Measurements from ENCODE around the gene ZNF79. TPM values are rescaled to one million over a fixed set of nuclear protein-coding genes. Genes with fewer than 3 reads are reported as not detected.

Gene ZNF79
- total and polyA plus RNA-seq, 2 of the 8 experiments (the other 6 are each of a cell fraction or from before 2014, with no cell fraction given): 2.4 to 7.4 TPM

- Histone ChIP-seq H4K20me1 (replicated peaks in 1 of 2; ENCODE audit: control insufficient read depth in 1 of 2, insufficient read depth in 2 of 2, low read length in 2 of 2) (no peaks in the 10 kb centered on the region), H3K4ac (replicated peaks; ENCODE audit: insufficient read length, low read depth, low read length) (no peak overlapping the region), H3K27ac (ENCODE audit: low read depth, low read length) (no peak overlapping the region), H2BK12ac (ENCODE audit: low read depth, low read length) (no peak overlapping the region), H3K18ac (ENCODE audit: extremely low read depth, low read length) (no peak overlapping the region), H2BK5ac (ENCODE audit: low read depth, low read length) (no peak overlapping the region), H4K8ac (ENCODE audit: extremely low read depth, insufficient read depth, low read length) (no peak overlapping the region), H3K4me1 (replicated peaks in 1 of 4; ENCODE audit: control insufficient read depth in 3 of 4, insufficient read depth in 4 of 4, low read length in 3 of 4) (peaks cover 0 to 3% (median 0%) of the 10 kb centered on the region in 4 experiments; a peak in 1 of 7 replicates), H3K23ac (ENCODE audit: insufficient read length) (no peak overlapping the region), H2AFZ (ENCODE audit: low read length) (no peak overlapping the region), H2BK20ac (ENCODE audit: low read length) (no peak overlapping the region), H3K56ac (replicated peaks; ENCODE audit: insufficient read length, low read depth, low read length) (no peak overlapping the region), H3K23me2 (ENCODE audit: low read depth, low read length) (no peaks in the 10 kb centered on the region), H4K91ac (replicated peaks; ENCODE audit: insufficient read length, low read length) (no peak overlapping the region), H3K9ac (replicated peaks in 1 of 4; ENCODE audit: extremely low read depth in 1 of 4, low read depth in 3 of 4, low read length in 3 of 4) (no peak overlapping the region), H3K9me3 (ENCODE audit: insufficient read depth in 2 of 2, low read depth in 1 of 2, low read length in 1 of 2) (no peaks in the 10 kb centered on the region), H3K79me2 (ENCODE audit: control insufficient read depth in 1 of 2, insufficient read depth in 2 of 2, low read length in 2 of 2) (no peaks in the 10 kb centered on the region), H3K4me3 (ENCODE audit: extremely low read depth in 1 of 4, insufficient read depth in 2 of 4, low read depth in 3 of 4, low read length in 4 of 4) (no peak overlapping the region), H3K79me1 (ENCODE audit: low read depth, low read length) (no peaks in the 10 kb centered on the region), H4K5ac (ENCODE audit: insufficient read length, low read depth, low read length) (no peak overlapping the region), H3K36me3 (ENCODE audit: control insufficient read depth in 2 of 4, insufficient read depth in 4 of 4, low read length in 3 of 4) (peaks cover 0 to 12% (median 6%) of the 10 kb centered on the region in 4 experiments; a peak in 5 of 8 replicates), H2BK15ac (ENCODE audit: low read length) (no peak overlapping the region), H2BK120ac (replicated peaks; ENCODE audit: low read depth, low read length) (no peak overlapping the region), H3K4me2 (ENCODE audit: insufficient read depth in 1 of 2, low read depth in 2 of 2, low read length in 2 of 2) (no peak overlapping the region), H2AK5ac (ENCODE audit: low read depth, low read length) (no peak overlapping the region), H3K27me3 (replicated peaks in 1 of 4; ENCODE audit: control insufficient read depth in 3 of 4, extremely low read depth in 1 of 4, insufficient read depth in 3 of 4, low read length in 3 of 4) (no peaks in the 10 kb centered on the region), H3K14ac (ENCODE audit: insufficient read length) (no peak overlapping the region)
- DNase-seq (ENCODE audit: low read depth in 1 of 2, low spot score in 2 of 2): no peak
- ChIA-PET POLR2A (ENCODE audit: partially characterized antibody) (interaction anchor here (1.2 to 1.8 kb wide), 3 partner anchors 9 to 23 kb away, joined by 3 to 6 read pairs (median 5); partner anchors contain the start of genes LRSAM1 and RPL12), CTCF (ENCODE audit: partially characterized antibody) (interaction anchor here (1.0 to 3.5 kb wide), 2 partner anchors 9 to 11 kb away, joined by 3 to 10 read pairs; no protein-coding TSS in a partner anchor)
- FAIRE-seq: no peak
- WGBS, 2 experiments (ENCODE audit: extremely low coverage in 1 of 2, insufficient coverage in 1 of 2, insufficient read length in 1 of 2, insufficient replicate concordance in 2 of 2, low coverage in 1 of 2, low lambda C conversion rate in 2 of 2, missing lambda C conversion rate in 1 of 2): 92% methylated on average over 3 of the region's 3 CpGs; no CpG with 5 or more reads in 1 of the 2 experiments
- TF ChIP-seq, protein P1, sequence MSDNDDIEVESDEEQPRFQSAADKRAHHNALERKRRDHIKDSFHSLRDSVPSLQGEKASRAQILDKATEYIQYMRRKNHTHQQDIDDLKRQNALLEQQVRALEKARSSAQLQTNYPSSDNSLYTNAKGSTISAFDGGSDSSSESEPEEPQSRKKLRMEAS (IDR thresholded peaks at IDR 0.05): no peak
- TF ChIP-seq NRF1 (IDR thresholded peaks at IDR 0.05; ENCODE audit: low read depth, low read length): no peak
- no peak for TF ChIP-seq SAP30 (IDR thresholded peaks at IDR 0.05; ENCODE audit: insufficient read depth, insufficient replicate concordance, low read length)
- no peak for TF ChIP-seq SIX5 (IDR thresholded peaks at IDR 0.05; ENCODE audit: low read depth, low read length)
- TF ChIP-seq TCF12 (IDR thresholded peaks at IDR 0.05; ENCODE audit: low read depth, low read length): no peak
- no peak for TF ChIP-seq YY1 (IDR thresholded peaks at IDR 0.05; ENCODE audit: low read depth, low read length)
- TF ChIP-seq TEAD4 (IDR thresholded peaks at IDR 0.05; ENCODE audit: low read depth, low read length): no peak
- TF ChIP-seq E2F6 (IDR thresholded peaks at IDR 0.05): no peak
These were observed 46.5 kb downstream of the ZNF79 start for GRCh38 chr9:127470662-127471061.

All from H1 (cell line).